Astrocyte (in vitro differentiated cells and primary cell): ENCODE data around the gene NAMPT. TPM values are rescaled to one million over a fixed set of nuclear protein-coding genes. Genes with fewer than 3 reads are reported as not detected.

Source experiments
- DNase-seq: peaks from one replicate; pipeline ENCODE4 v3.0.0-alpha.2; 2010; ENCODE audit warnings: low read depth
- FAIRE-seq: peaks from 2 replicates; lab custom pipeline; 2011; peaks lifted over from hg19 to GRCh38; lab: Jason Lieb, UNC
- H2AFZ ChIP-seq: 2 replicates; pipeline ENCODE4 v1.6.0; 2012; ENCODE audit warnings: low read depth, low read length, inconsistent platforms
- H3K27ac ChIP-seq: 2 replicates; pipeline ENCODE4 v1.5.1; 2011; ENCODE audit warnings: low read depth, low read length, inconsistent platforms
- H3K27me3 ChIP-seq: 2 replicates; pipeline ENCODE4 v1.6.0; 2011; ENCODE audit warnings: low read length, inconsistent platforms; ENCODE audit not compliant: insufficient read depth
- H3K36me3 ChIP-seq: 2 replicates; pipeline ENCODE4 v1.5.1; 2011; ENCODE audit warnings: low read length, inconsistent platforms; ENCODE audit not compliant: insufficient read depth
- H3K4me1 ChIP-seq: 2 replicates; pipeline ENCODE4 v1.5.1; 2011; ENCODE audit warnings: low read length, inconsistent platforms; ENCODE audit not compliant: insufficient read depth
- H3K4me2 ChIP-seq: 2 replicates; pipeline ENCODE4 v1.6.0; 2012; ENCODE audit warnings: low read length, inconsistent platforms
- H3K4me3 ChIP-seq: 2 replicates; pipeline ENCODE4 v1.5.1; 2011; ENCODE audit warnings: low read depth, mild to moderate bottlenecking, low read length, inconsistent platforms; ENCODE audit not compliant: insufficient read depth
- H3K79me2 ChIP-seq: 2 replicates; pipeline ENCODE4 v1.6.0; 2012; ENCODE audit warnings: mild to moderate bottlenecking, low read length, inconsistent platforms; ENCODE audit not compliant: insufficient read depth
- H3K9ac ChIP-seq: 2 replicates; pipeline ENCODE4 v1.6.0; 2012; ENCODE audit warnings: mild to moderate bottlenecking, low read length, inconsistent platforms
- H3K9me3 ChIP-seq: 2 replicates; pipeline ENCODE4 v1.5.1; 2012; ENCODE audit warnings: low read depth, mild to moderate bottlenecking, low read length, inconsistent platforms; ENCODE audit not compliant: insufficient read depth
- H4K20me1 ChIP-seq: 2 replicates; pipeline ENCODE4 v1.6.0; 2012; ENCODE audit warnings: low read length, inconsistent platforms; ENCODE audit not compliant: insufficient read depth
- H3K27ac Mint-ChIP-seq: one replicate; pipeline ENCODE4 v1.8.0; 2021; ENCODE audit warnings: mild to moderate bottlenecking, mixed read lengths; ENCODE audit not compliant: unreplicated experiment
- H3K27me3 Mint-ChIP-seq: one replicate; pipeline ENCODE4 v1.8.0; 2021; ENCODE audit warnings: low read depth, mixed read lengths; ENCODE audit not compliant: unreplicated experiment
- H3K36me3 Mint-ChIP-seq: one replicate; pipeline ENCODE4 v1.8.0; 2021; ENCODE audit warnings: low read depth, mixed read lengths; ENCODE audit not compliant: unreplicated experiment
- H3K4me1 Mint-ChIP-seq: one replicate; pipeline ENCODE4 v1.8.0; 2021; ENCODE audit warnings: low read depth, mixed read lengths; ENCODE audit not compliant: unreplicated experiment
- H3K4me3 Mint-ChIP-seq: one replicate; pipeline ENCODE4 v1.8.0; 2021; ENCODE audit warnings: mild to moderate bottlenecking, moderate library complexity, mixed read lengths; ENCODE audit not compliant: unreplicated experiment
- H3K9me3 Mint-ChIP-seq: one replicate; pipeline ENCODE4 v1.8.0; 2021; ENCODE audit warnings: mild to moderate bottlenecking, mixed read lengths; ENCODE audit not compliant: unreplicated experiment
- CTCF ChIP-seq: IDR thresholded peaks from 2 replicates; pipeline ENCODE4 v1.5.1; 2011; ENCODE audit warnings: low read depth, mild to moderate bottlenecking, inconsistent platforms, low read length, moderate library complexity; ENCODE audit not compliant: insufficient read depth
- EZH2 ChIP-seq: IDR thresholded peaks from 2 replicates; pipeline ENCODE4 v1.6.1; 2012; ENCODE audit warnings: mild to moderate bottlenecking, low read length, inconsistent platforms; ENCODE audit not compliant: insufficient read depth
- total RNA-seq: library from RNA; stranded (reverse); gene quantifications from 2 replicates; pipeline ENCODE4 v1.2.1, GENCODE V29; 2021

NAMPT gene
- total RNA-seq, 1 donor from 2014 or later, result 52.1 TPM

GRCh38 chr7:106279425-106280197 lies 5.2 kb downstream of the NAMPT start:
- FAIRE-seq, result no peak
- no peak overlapping the region for H3K4me3 Mint-ChIP-seq
- no peak overlapping the region for H3K27ac ChIP-seq
- no peaks in the 10 kb centered on the region for H3K27me3 Mint-ChIP-seq
- no peak overlapping the region for H3K9ac ChIP-seq
- H3K36me3 Mint-ChIP-seq, result peaks cover 5% of the 10 kb centered on the region
- no peaks in the 10 kb centered on the region for H3K9me3 ChIP-seq
- H3K4me1 ChIP-seq, result no peaks in the 10 kb centered on the region
- H3K4me2 ChIP-seq, result no peak overlapping the region
- H3K27me3 ChIP-seq, result no peaks in the 10 kb centered on the region
- H3K27ac Mint-ChIP-seq, result no peak overlapping the region
- no peaks in the 10 kb centered on the region for H3K9me3 Mint-ChIP-seq
- H3K4me3 ChIP-seq, result no peak overlapping the region
- TF ChIP-seq CTCF (no peak), EZH2 (no peak)
- peaks cover 4% of the 10 kb centered on the region for H3K4me1 Mint-ChIP-seq
- peaks cover 75% of the 10 kb centered on the region for H3K79me2 ChIP-seq
- no peak for DNase-seq
- H4K20me1 ChIP-seq, result peaks cover 57% of the 10 kb centered on the region
- H2AFZ ChIP-seq, result no peak overlapping the region
- peaks cover 4% of the 10 kb centered on the region for H3K36me3 ChIP-seq

GRCh38 chr7:106278695-106279094 lies 6.1 kb downstream of the NAMPT start:
- TF ChIP-seq CTCF, result no peak
- TF ChIP-seq EZH2, result no peak
- no peak overlapping the region for H3K9ac ChIP-seq
- H3K27ac ChIP-seq, result no peak overlapping the region
- H3K4me2 ChIP-seq, result no peak overlapping the region
- no peaks in the 10 kb centered on the region for H3K9me3 ChIP-seq
- FAIRE-seq, result no peak
- H3K27me3 ChIP-seq, result no peaks in the 10 kb centered on the region
- H2AFZ ChIP-seq, result no peak overlapping the region
- Mint-ChIP-seq H3K9me3 (no peaks in the 10 kb centered on the region), H3K27me3 (no peaks in the 10 kb centered on the region), H3K36me3 (peaks cover 5% of the 10 kb centered on the region), H3K4me1 (peaks cover 4% of the 10 kb centered on the region), H3K4me3 (no peak overlapping the region), H3K27ac (no peak overlapping the region)
- peaks cover 71% of the 10 kb centered on the region for H3K79me2 ChIP-seq
- peak; percentile 23 for DNase-seq
- no peaks in the 10 kb centered on the region for H3K4me1 ChIP-seq
- H3K4me3 ChIP-seq, result no peak overlapping the region
- H3K36me3 ChIP-seq, result peaks cover 4% of the 10 kb centered on the region
- peaks cover 53% of the 10 kb centered on the region for H4K20me1 ChIP-seq

- peaks cover 65% of the 10 kb centered on the region for H3K79me2 ChIP-seq
- TF ChIP-seq CTCF (no peak), EZH2 (no peak)
- H3K27me3 ChIP-seq, result no peaks in the 10 kb centered on the region
- no peak overlapping the region for H2AFZ ChIP-seq
- Mint-ChIP-seq H3K4me1 (peaks cover 4% of the 10 kb centered on the region), H3K36me3 (peaks cover 5% of the 10 kb centered on the region), H3K4me3 (no peak overlapping the region), H3K27me3 (no peaks in the 10 kb centered on the region), H3K9me3 (no peaks in the 10 kb centered on the region), H3K27ac (no peak overlapping the region)
- DNase-seq, result peak; percentile 72
- no peaks in the 10 kb centered on the region for H3K4me1 ChIP-seq
- no peak overlapping the region for H3K27ac ChIP-seq
- H3K9me3 ChIP-seq, result no peaks in the 10 kb centered on the region
- FAIRE-seq, result no peak
- no peak overlapping the region for H3K4me2 ChIP-seq
- H3K4me3 ChIP-seq, result no peak overlapping the region
- no peak overlapping the region for H3K9ac ChIP-seq
- peaks cover 48% of the 10 kb centered on the region for H4K20me1 ChIP-seq
- H3K36me3 ChIP-seq, result peaks cover 4% of the 10 kb centered on the region
Measured at GRCh38 chr7:106277976-106278375, 6.8 kb downstream of the NAMPT start.
